ENCODE measurements around the gene ALG8.
"Not testable (repeated sequence)": the region's sequence is repeated elsewhere in the genome, so short reads cannot be mapped to it uniquely, and the experiment has no call there.

Gene ALG8

GRCh38 chr11:78139422-78140391 lies at the start of gene ALG8:
ALG8 (minus strand) TSS chr11:78139626; CDS start chr11:78139588, 38 bp downstream.
- Histone ChIP-seq H3K4me1 (ENCODE audit: control insufficient read depth, insufficient read depth, low read length) (peaks cover 4% of the 10 kb centered on the region; the same call in 1 of the 2 replicates), H3K36me3 (ENCODE audit: control insufficient read depth, insufficient read depth, low read length) (peaks cover 21% of the 10 kb centered on the region), H3K4me3 (ENCODE audit: low read depth, low read length) (peak within 1 kb of the TSS; percentile 95), H3K9me3 (ENCODE audit: control insufficient read depth, insufficient read depth, low read depth, low read length) (no peaks in the 10 kb centered on the region), H3K27me3 (ENCODE audit: control insufficient read depth, insufficient read depth, low read length) (no peaks in the 10 kb centered on the region), H3K27ac (ENCODE audit: low read depth, low read length) (peak within 1 kb of the TSS; percentile 95), H3K9ac (ENCODE audit: low read length) (peak within 1 kb of the TSS; percentile 95)

DNA sequence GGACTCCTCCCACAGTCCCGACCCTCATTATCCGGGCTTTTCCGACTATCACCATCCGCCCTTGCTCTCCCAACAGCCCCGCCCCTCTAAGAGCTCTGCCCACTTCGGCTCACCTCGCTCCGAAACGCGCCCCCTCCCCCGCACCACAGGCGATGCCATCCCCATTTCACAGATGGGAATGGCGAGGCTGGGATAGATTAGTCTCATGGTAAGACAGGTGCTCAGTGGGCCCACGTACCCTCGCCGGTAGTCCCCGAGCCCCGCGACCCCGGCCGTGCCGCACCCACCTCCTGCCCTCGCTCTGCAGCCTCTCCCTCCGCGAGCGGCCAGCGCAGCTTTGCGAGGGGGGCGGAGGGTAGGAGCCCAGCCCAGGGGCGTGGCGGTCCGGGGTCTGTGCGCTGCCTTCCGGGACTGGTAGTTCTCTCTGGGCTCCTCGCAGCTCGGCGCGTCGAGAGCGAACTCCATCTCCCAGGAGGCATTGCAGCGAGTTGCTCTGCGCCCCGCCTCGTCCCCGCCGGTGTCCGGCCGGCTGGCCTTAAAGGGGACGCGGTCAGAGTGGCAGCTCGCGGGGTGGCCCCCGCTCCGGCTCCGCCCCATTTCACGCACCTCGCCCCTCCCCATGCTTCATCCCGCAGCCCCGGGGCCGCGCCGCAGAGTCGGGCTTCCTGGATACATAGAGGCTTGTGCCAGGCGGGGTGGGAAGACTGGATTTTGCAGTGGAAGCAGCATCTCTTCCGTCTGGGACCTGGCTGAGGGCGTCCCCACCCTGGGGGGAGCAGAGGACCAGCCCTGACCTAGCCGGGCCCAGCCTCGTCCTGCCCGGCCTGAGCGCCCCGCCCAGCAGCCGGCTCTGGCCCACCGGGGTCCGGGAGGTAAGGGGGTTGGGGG lies 49.1 kb upstream of the ALG8 start, which contains the start of the genes KCTD21 and USP35:
Gene KCTD21, minus strand, starts transcription at position 341 of the 888 bp plus-strand sequence. CDS start 14,072 bp downstream, outside the sequence.
Gene USP35, plus strand, starts transcription at position 634 of the 888 bp plus-strand sequence. CDS start 7,327 bp downstream, outside the sequence.
- Histone ChIP-seq H3K4me1 (ENCODE audit: control insufficient read depth, insufficient read depth, low read length) (peaks cover 14% of the 10 kb centered on the region), H3K36me3 (ENCODE audit: control insufficient read depth, insufficient read depth, low read length) (no peaks in the 10 kb centered on the region), H3K9me3 (ENCODE audit: control insufficient read depth, insufficient read depth, low read depth, low read length) (no peaks in the 10 kb centered on the region), H3K27ac (ENCODE audit: low read depth, low read length) (no peak within 1 kb of the TSS), H3K9ac (ENCODE audit: low read length) (peak within 1 kb of the TSS; percentile 43), H3K27me3 (ENCODE audit: control insufficient read depth, insufficient read depth, low read length) (no peaks in the 10 kb centered on the region), H3K4me3 (ENCODE audit: low read depth, low read length) (peak within 1 kb of the TSS; percentile 90)

DNA sequence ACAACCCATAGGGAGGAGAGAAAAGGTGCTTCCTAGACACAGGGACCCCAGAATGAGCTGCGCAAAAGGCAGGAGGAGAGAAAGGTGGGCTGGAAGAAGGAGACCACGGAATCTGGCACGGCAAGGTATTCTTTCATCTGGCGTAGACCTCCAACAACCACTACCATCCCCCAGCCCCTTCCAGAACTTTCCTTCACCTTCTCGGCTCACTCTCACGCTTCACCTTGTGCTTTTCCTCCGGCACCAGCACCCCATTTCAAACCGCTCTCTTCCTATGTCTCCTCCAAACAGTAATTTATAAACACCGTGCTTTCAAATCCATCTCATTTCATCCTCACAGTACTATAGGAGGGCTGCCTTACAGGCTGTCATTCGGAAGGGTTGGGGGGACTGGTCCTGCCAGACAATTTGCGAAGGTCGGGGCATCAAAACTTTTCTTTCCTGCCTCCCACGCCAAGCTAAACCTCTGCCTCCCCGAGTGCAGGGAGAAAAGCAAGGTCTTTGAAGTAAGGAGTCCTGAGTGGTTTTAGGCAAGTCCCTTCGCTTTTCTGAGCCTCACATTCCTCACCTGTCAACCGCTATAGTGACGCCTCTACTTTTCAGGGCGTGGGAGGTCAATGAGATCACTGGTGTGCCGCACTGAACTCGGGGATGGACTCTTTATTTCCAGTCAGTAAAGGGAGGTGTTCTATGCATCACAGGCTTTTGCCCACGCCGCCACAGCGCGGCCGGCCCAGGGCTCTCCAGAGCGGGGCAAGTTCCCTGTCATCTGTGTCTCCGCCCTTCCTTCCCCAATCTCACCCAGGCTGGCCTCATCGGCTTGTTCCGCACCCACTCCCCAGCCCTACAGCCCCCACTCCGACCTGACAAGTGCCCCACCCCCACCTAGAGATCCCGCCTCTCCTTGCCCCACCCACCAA lies 48.2 kb upstream of the ALG8 start:
- peak overlapping the region; percentile 90 for H3K4me3 ChIP-seq (ENCODE audit: low read depth, low read length)
- no peak overlapping the region for H3K9ac ChIP-seq (ENCODE audit: low read length)
- H3K9me3 ChIP-seq (ENCODE audit: control insufficient read depth, insufficient read depth, low read depth, low read length): no peaks in the 10 kb centered on the region
- peaks cover 14% of the 10 kb centered on the region for H3K4me1 ChIP-seq (ENCODE audit: control insufficient read depth, insufficient read depth, low read length)
- H3K27ac ChIP-seq (ENCODE audit: low read depth, low read length): no peak overlapping the region
- no peaks in the 10 kb centered on the region for H3K36me3 ChIP-seq (ENCODE audit: control insufficient read depth, insufficient read depth, low read length)
- no peaks in the 10 kb centered on the region for H3K27me3 ChIP-seq (ENCODE audit: control insufficient read depth, insufficient read depth, low read length)

DNA sequence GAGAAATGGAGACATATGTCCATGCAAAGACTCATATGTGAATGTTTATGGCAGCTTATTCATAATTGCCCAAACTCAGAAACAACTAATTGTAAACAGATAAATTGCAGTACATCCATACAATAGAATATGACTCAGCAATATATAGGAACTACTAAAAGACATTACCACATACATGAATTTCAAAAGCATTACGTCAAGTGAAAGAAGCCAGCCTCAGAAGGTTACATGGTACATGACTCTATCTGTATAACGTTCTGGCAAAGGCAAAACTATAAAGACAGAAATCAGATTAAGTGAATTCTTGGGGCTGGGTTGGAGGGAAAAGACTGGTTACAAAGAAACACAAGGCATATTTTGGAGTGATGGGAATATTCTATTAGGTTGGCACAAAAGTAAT lies 41.8 kb upstream of the ALG8 start:
- H3K4me3 ChIP-seq (ENCODE audit: low read depth, low read length): no peak overlapping the region
- no peaks in the 10 kb centered on the region for H3K27me3 ChIP-seq (ENCODE audit: control insufficient read depth, insufficient read depth, low read length)
- H3K9ac ChIP-seq (ENCODE audit: low read length): no peak overlapping the region
- H3K9me3 ChIP-seq (ENCODE audit: control insufficient read depth, insufficient read depth, low read depth, low read length): no peaks in the 10 kb centered on the region
- H3K4me1 ChIP-seq (ENCODE audit: control insufficient read depth, insufficient read depth, low read length): no peaks in the 10 kb centered on the region; the same call in 1 of the 2 replicates
- no peaks in the 10 kb centered on the region for H3K36me3 ChIP-seq (ENCODE audit: control insufficient read depth, insufficient read depth, low read length)
- H3K27ac ChIP-seq (ENCODE audit: low read depth, low read length): no peak overlapping the region

DNA sequence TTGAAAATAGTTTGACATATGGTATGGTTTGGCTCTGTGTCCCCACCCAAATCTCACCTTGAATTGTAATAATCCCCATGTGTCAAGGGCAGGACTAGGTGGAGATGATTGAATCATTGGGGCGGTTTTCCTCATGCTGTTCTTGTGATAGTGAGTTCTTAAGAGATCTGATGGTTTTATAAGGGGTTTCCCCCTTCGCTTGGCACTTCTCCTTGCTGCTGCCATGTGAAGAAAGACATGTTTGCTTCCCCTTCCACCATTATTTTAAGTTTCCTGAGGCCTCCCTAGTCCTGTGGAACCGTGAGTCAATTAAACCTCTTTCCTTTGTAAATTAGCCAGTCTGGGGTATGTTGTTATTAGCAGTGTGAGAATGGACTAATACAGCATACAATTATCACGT lies 41.3 kb upstream of the ALG8 start:
- Histone ChIP-seq H3K36me3 (ENCODE audit: control insufficient read depth, insufficient read depth, low read length) (no peaks in the 10 kb centered on the region), H3K4me3 (ENCODE audit: low read depth, low read length) (no peak overlapping the region), H3K27me3 (ENCODE audit: control insufficient read depth, insufficient read depth, low read length) (no peaks in the 10 kb centered on the region), H3K27ac (ENCODE audit: low read depth, low read length) (no peak overlapping the region), H3K9me3 (ENCODE audit: control insufficient read depth, insufficient read depth, low read depth, low read length) (no peaks in the 10 kb centered on the region), H3K4me1 (ENCODE audit: control insufficient read depth, insufficient read depth, low read length) (no peaks in the 10 kb centered on the region), H3K9ac (ENCODE audit: low read length) (no peak overlapping the region)

GRCh38 chr11:78179459-78180071 lies 40.1 kb upstream of the ALG8 start:
- Histone ChIP-seq H3K27ac (ENCODE audit: low read depth, low read length) (no peak overlapping the region), H3K27me3 (ENCODE audit: control insufficient read depth, insufficient read depth, low read length) (no peaks in the 10 kb centered on the region), H3K9ac (ENCODE audit: low read length) (no peak overlapping the region), H3K36me3 (ENCODE audit: control insufficient read depth, insufficient read depth, low read length) (no peaks in the 10 kb centered on the region), H3K4me1 (ENCODE audit: control insufficient read depth, insufficient read depth, low read length) (no peaks in the 10 kb centered on the region), H3K9me3 (ENCODE audit: control insufficient read depth, insufficient read depth, low read depth, low read length) (no peaks in the 10 kb centered on the region), H3K4me3 (ENCODE audit: low read depth, low read length) (no peak overlapping the region)

DNA sequence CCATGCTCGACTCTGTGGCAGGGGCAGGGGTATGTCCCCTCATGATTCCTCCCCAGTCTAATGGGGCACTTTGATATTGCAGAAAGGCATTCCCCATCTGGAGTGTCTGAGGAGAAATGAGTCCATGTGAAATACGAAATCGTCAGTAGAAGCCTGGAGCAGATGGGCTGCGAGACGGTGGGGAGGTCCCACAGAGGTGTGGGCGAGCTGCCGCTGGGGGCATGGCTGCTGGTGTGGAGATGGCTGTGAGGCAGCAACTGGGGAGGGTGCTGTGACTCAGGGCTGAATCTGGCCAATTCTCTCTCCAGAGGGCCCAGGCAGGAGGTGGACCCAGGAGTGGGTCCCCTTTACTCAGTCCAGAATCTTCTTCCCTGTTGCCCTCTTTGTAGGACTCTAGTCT lies 37.8 kb upstream of the ALG8 start:
- no peaks in the 10 kb centered on the region for H3K27me3 ChIP-seq (ENCODE audit: control insufficient read depth, insufficient read depth, low read length)
- H3K4me3 ChIP-seq (ENCODE audit: low read depth, low read length): no peak overlapping the region
- no peak overlapping the region for H3K9ac ChIP-seq (ENCODE audit: low read length)
- H3K36me3 ChIP-seq (ENCODE audit: control insufficient read depth, insufficient read depth, low read length): no peaks in the 10 kb centered on the region
- H3K9me3 ChIP-seq (ENCODE audit: control insufficient read depth, insufficient read depth, low read depth, low read length): no peaks in the 10 kb centered on the region
- no peak overlapping the region for H3K27ac ChIP-seq (ENCODE audit: low read depth, low read length)
- H3K4me1 ChIP-seq (ENCODE audit: control insufficient read depth, insufficient read depth, low read length): no peaks in the 10 kb centered on the region

GRCh38 chr11:78176605-78177141 lies 37.2 kb upstream of the ALG8 start:
- Histone ChIP-seq H3K9ac (ENCODE audit: low read length) (no peak overlapping the region), H3K27me3 (ENCODE audit: control insufficient read depth, insufficient read depth, low read length) (no peaks in the 10 kb centered on the region), H3K4me3 (ENCODE audit: low read depth, low read length) (no peak overlapping the region), H3K9me3 (ENCODE audit: control insufficient read depth, insufficient read depth, low read depth, low read length) (no peaks in the 10 kb centered on the region), H3K27ac (ENCODE audit: low read depth, low read length) (no peak overlapping the region), H3K36me3 (ENCODE audit: control insufficient read depth, insufficient read depth, low read length) (no peaks in the 10 kb centered on the region), H3K4me1 (ENCODE audit: control insufficient read depth, insufficient read depth, low read length) (no peaks in the 10 kb centered on the region)

DNA sequence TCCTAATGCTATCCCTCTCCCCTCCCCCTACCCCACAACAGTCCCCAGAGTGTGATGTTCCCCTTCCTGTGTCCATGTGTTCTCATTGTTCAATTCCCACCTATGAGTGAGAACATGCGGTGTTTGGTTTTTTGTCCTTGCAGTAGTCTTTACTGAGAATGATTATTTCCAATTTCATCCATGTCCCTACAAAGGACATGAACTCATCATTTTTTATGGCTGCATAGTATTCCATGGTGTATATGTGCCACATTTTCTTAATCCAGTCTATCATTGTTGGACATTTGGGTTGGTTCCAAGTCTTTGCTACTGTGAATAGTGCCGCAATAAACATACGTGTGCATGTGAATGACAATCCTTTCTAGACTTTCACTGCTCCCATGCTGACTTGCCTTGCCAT lies 36.4 kb upstream of the ALG8 start:
- H3K36me3 ChIP-seq (ENCODE audit: control insufficient read depth, insufficient read depth, low read length); H3K9ac ChIP-seq (ENCODE audit: low read length); H3K27me3 ChIP-seq (ENCODE audit: control insufficient read depth, insufficient read depth, low read length); H3K27ac ChIP-seq (ENCODE audit: low read depth, low read length); H3K4me3 ChIP-seq (ENCODE audit: low read depth, low read length); H3K4me1 ChIP-seq (ENCODE audit: control insufficient read depth, insufficient read depth, low read length); H3K9me3 ChIP-seq (ENCODE audit: control insufficient read depth, insufficient read depth, low read depth, low read length): not testable (repeated sequence)

Data from HUES6 (cell line).